Lung (tissue), 12 donors: ENCODE measurements around the gene ADAMTSL2. TPM values are rescaled to one million over a fixed set of nuclear protein-coding genes. Genes with fewer than 3 reads are reported as not detected.
A peak's percentile ranks its signal among the peaks of the same experiment; 100 is the strongest.

Experiments used
- ATAC-seq: fragments of 200-7000 bp; cut with Tn5 transposase; one replicate; pipeline ENCODE4 v1.9.1; 2020; ENCODE audit warnings: moderate number of reproducible peaks; ENCODE audit not compliant: insufficient read depth, low FRiP score
- DNase-seq, 3 donors: peaks; one replicate each; pipeline ENCODE4 v3.0.0-alpha.2; 2013 to 2017
- H3K27ac ChIP-seq, 2 donors: one replicate each; pipeline ENCODE4 v1.5.1; 2013; ENCODE audit warnings: mild to moderate bottlenecking in 2 of 2, moderate library complexity in 2 of 2, control low read depth in 1 of 2, inconsistent platforms in 1 of 2, low read depth in 1 of 2, low read length in 1 of 2
- H3K27me3 ChIP-seq, 3 donors: one replicate each; pipeline ENCODE4 v1.5.1; 2013; ENCODE audit warnings: low read length in 2 of 3; ENCODE audit not compliant: control insufficient read depth in 3 of 3, insufficient read depth in 3 of 3
- H3K36me3 ChIP-seq, 4 donors: one replicate each; pipeline ENCODE4 v1.5.1; 2013; ENCODE audit warnings: low read length in 4 of 4, mild to moderate bottlenecking in 1 of 4, moderate library complexity in 1 of 4; ENCODE audit not compliant: control insufficient read depth in 4 of 4, insufficient read depth in 4 of 4
- H3K4me1 ChIP-seq, 5 donors: one replicate each; pipeline ENCODE4 v1.5.1; 2013; ENCODE audit warnings: low read length in 5 of 5, mild to moderate bottlenecking in 2 of 5, moderate library complexity in 1 of 5; ENCODE audit not compliant: control insufficient read depth in 5 of 5, insufficient read depth in 5 of 5
- H3K4me3 ChIP-seq: one replicate; pipeline ENCODE4 v1.5.1; 2013; ENCODE audit warnings: mild to moderate bottlenecking, control low read depth, moderate library complexity
- H3K9ac ChIP-seq, 2 donors: one replicate each; pipeline ENCODE4 v1.5.1; 2013; ENCODE audit warnings: low read length in 2 of 2, control low read depth in 1 of 2; ENCODE audit not compliant: insufficient read depth in 1 of 2
- H3K9me3 ChIP-seq, 4 donors: one replicate each; pipeline ENCODE4 v1.5.1; 2013; ENCODE audit warnings: low read length in 3 of 4, mild to moderate bottlenecking in 1 of 4, moderate library complexity in 1 of 4; ENCODE audit not compliant: control insufficient read depth in 4 of 4, insufficient read depth in 3 of 4
- WGBS, 2 donors: extraction: QIAGEN DNeasy Blood & Tissue Kit; methylation state at CpG; one replicate each; pipeline ENCODE4 v1.1.7; 2013; 5-methylcytosine and 5-hydroxymethylcytosine counted together
- polyA plus RNA-seq, 2 donors: library from polyadenylated mRNA; stranded (reverse); fragments of 200-250 nt; gene quantifications; one replicate each; pipeline ENCODE4 v1.2.1, GENCODE V29; 2013
- total RNA-seq, 2 donors: library from RNA; depleted of rRNA in 1 of 2; stranded (reverse); fragments of >200 nt in 1 of 2; gene quantifications; one replicate each; pipeline ENCODE4 v1.2.1, GENCODE V29; 2014 to 2021
- TF ChIP-seq, protein P1 (sequence below): IDR thresholded peaks from 2 replicates; pipeline ENCODE4 v1.5.1; 2012; ENCODE audit warnings: mild to moderate bottlenecking; ENCODE audit errors: control extremely low read depth, extremely low read depth
- donor health status: control.
- donor health status: control.
- donor health status: Bipolar disorder and iron deficiency.
- donor health status: healthy.
- donor health status: DM: yes; HTN: yes; CAD: no.

The ADAMTSL2 gene
- total and polyA plus RNA-seq, 4 donors: 6.4 to 20.6 (median 10.1) TPM

DNA sequence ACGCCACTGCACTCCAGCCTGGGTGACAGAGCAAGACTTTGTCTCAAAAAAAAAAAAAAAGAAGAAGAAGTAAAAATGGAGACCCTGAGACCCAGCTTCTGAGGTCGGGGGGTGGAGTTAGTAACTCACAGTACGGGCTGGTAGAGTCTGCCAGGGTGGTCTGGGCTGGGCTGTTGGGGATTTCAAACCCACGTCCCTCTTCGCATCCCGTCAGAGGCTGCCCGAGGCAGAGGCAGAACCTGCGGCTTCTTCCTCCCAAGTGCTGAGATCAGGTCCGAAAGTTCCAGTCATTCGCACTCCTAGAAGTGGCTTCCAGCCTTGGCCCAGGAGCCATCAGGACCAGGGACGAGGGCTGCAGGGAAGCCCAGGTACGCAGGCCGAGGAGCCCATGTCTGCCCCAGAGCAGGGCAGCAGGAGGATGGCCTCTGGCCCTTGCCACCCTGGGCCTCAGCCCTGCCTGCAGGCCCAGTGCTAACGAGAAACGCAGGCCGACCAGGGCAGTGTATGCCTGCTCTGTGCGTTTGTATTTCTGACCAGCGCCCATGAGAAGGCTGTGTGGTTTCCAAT lies 45.7 kb upstream of the ADAMTSL2 start:
- H3K4me3 ChIP-seq: no peak overlapping the region
- H3K36me3 ChIP-seq: no peaks in the 10 kb centered on the region
- TF ChIP-seq, protein P1, sequence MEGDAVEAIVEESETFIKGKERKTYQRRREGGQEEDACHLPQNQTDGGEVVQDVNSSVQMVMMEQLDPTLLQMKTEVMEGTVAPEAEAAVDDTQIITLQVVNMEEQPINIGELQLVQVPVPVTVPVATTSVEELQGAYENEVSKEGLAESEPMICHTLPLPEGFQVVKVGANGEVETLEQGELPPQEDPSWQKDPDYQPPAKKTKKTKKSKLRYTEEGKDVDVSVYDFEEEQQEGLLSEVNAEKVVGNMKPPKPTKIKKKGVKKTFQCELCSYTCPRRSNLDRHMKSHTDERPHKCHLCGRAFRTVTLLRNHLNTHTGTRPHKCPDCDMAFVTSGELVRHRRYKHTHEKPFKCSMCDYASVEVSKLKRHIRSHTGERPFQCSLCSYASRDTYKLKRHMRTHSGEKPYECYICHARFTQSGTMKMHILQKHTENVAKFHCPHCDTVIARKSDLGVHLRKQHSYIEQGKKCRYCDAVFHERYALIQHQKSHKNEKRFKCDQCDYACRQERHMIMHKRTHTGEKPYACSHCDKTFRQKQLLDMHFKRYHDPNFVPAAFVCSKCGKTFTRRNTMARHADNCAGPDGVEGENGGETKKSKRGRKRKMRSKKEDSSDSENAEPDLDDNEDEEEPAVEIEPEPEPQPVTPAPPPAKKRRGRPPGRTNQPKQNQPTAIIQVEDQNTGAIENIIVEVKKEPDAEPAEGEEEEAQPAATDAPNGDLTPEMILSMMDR: no peak
- H3K27ac ChIP-seq: no peak overlapping the region
- ATAC-seq: no peak
- no peak overlapping the region for H3K9ac ChIP-seq
- H3K4me1 ChIP-seq: peaks cover 0 to 35% (median 3%) of the 10 kb centered on the region in 5 donors
- no peaks in the 10 kb centered on the region for H3K27me3 ChIP-seq
- H3K9me3 ChIP-seq: no peaks in the 10 kb centered on the region
- no peak for DNase-seq
- WGBS, 2 donors: 93% methylated on average over 18 of the region's 18 CpGs

GRCh38 chr9:133489253-133490190 lies 45.0 kb upstream of the ADAMTSL2 start:
- Histone ChIP-seq H3K9ac (no peak overlapping the region), H3K4me3 (no peak overlapping the region), H3K9me3 (no peaks in the 10 kb centered on the region), H3K4me1 (peaks cover 0 to 38% (median 3%) of the 10 kb centered on the region in 5 donors), H3K36me3 (no peaks in the 10 kb centered on the region), H3K27ac (no peak overlapping the region), H3K27me3 (no peaks in the 10 kb centered on the region)
- TF ChIP-seq, protein P1: no peak
- ATAC-seq (no peak), DNase-seq (peak in 2 of 3 donors; percentile 42 to 52)
- 83 to 92% methylated on average over 19 of the region's 19 CpGs for WGBS, 2 donors

- 72 to 84% methylated on average over 13 of the region's 13 CpGs for WGBS, 2 donors
- no peaks in the 10 kb centered on the region for H3K9me3 ChIP-seq
- TF ChIP-seq, protein P1: no peak
- ATAC-seq (no peak), DNase-seq (no peak)
- H3K27me3 ChIP-seq: no peaks in the 10 kb centered on the region
- H3K27ac ChIP-seq: no peak overlapping the region
- H3K4me3 ChIP-seq: no peak overlapping the region
- H3K9ac ChIP-seq: no peak overlapping the region
- H3K36me3 ChIP-seq: no peaks in the 10 kb centered on the region
- H3K4me1 ChIP-seq: peaks cover 0 to 45% (median 5%) of the 10 kb centered on the region in 5 donors
Observed at GRCh38 chr9:133490201-133490681, 44.3 kb upstream of the ADAMTSL2 start.
